ENCODE measurements around the gene CNOT1. TPM values are rescaled to one million over a fixed set of nuclear protein-coding genes. Genes with fewer than 3 reads are reported as not detected.

CNOT1 gene
- polyA plus RNA-seq, 1 donor (not counting 4 experiments of a cell fraction or from before 2014, with no cell fraction given): 163 TPM

DNA sequence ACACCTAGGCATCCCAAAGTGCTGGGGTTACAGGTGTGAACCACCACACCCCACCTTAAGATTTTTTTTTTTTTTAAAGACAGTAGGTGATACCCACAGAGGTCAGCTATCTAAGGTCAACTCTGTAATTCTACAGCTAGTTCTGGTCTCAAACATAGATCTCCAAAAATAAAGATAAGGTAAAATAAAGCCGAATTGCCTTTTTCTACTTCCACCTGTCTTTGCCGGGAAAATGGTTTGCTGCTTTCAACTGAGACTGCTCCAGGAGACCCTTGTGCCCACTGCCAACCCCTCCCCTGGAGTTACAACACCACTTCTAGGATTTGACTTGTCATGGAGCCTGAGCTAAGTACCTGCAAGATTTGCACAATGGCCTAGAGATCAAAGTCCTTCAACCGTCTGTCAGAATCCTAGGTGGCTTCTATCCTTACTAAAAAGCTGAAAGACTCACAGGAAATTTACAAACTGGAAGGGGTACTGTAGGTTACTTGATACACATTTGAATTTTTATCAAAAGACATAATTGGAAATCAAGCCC, 4.7 kb upstream of the CNOT1 start:
- no peak overlapping the region for H2AFZ ChIP-seq (ENCODE audit: control insufficient read depth, low read length)
- no peak overlapping the region for H3K27ac ChIP-seq (ENCODE audit: control insufficient read depth, insufficient read depth, low read length)
- no peaks in the 10 kb centered on the region for H3K9me3 ChIP-seq (ENCODE audit: control insufficient read depth, low read depth, low read length)
- H3K36me3 ChIP-seq (ENCODE audit: control insufficient read depth in 2 of 2, extremely low read depth in 1 of 2, insufficient read depth in 2 of 2, low read length in 2 of 2): no peaks in the 10 kb centered on the region
- TF ChIP-seq, protein P1, sequence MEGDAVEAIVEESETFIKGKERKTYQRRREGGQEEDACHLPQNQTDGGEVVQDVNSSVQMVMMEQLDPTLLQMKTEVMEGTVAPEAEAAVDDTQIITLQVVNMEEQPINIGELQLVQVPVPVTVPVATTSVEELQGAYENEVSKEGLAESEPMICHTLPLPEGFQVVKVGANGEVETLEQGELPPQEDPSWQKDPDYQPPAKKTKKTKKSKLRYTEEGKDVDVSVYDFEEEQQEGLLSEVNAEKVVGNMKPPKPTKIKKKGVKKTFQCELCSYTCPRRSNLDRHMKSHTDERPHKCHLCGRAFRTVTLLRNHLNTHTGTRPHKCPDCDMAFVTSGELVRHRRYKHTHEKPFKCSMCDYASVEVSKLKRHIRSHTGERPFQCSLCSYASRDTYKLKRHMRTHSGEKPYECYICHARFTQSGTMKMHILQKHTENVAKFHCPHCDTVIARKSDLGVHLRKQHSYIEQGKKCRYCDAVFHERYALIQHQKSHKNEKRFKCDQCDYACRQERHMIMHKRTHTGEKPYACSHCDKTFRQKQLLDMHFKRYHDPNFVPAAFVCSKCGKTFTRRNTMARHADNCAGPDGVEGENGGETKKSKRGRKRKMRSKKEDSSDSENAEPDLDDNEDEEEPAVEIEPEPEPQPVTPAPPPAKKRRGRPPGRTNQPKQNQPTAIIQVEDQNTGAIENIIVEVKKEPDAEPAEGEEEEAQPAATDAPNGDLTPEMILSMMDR (optimal IDR thresholded peaks at IDR 0.05 in 1 of 3, IDR thresholded peaks at IDR 0.05 in 1 of 3, conservative IDR thresholded peaks at IDR 0.05 in 1 of 3; ENCODE audit: extremely low read depth in 1 of 3, insufficient read depth in 2 of 3, low read length in 3 of 3): no peak
- TF ChIP-seq EZH2 (IDR thresholded peaks at IDR 0.05; ENCODE audit: low read length): no peak
- dilution Hi-C loops (cut with MboI; ENCODE audit: extremely low pct_ligation_motif_present, low sequenced_read_pairs): no loop called here
- H3K9me1 ChIP-seq (ENCODE audit: control insufficient read depth, extremely low read depth, insufficient read depth, low read length): no peaks in the 10 kb centered on the region
- no peak overlapping the region for H3K4me2 ChIP-seq (ENCODE audit: control insufficient read depth, extremely low read depth, insufficient read depth, low read depth, low read length)
- no peak overlapping the region for H3K4me3 ChIP-seq (ENCODE audit: control insufficient read depth in 2 of 3, extremely low read depth in 1 of 3, insufficient read depth in 2 of 3, low read depth in 1 of 3, low read length in 3 of 3)
- no peaks in the 10 kb centered on the region for H3K27me3 ChIP-seq (ENCODE audit: control insufficient read depth, extremely low read depth, insufficient read depth, low read length)
- H4K20me1 ChIP-seq (ENCODE audit: control insufficient read depth, extremely low read depth, insufficient read depth, low read length): no peaks in the 10 kb centered on the region
- FAIRE-seq (no peak), DNase-seq (ENCODE audit: low read depth, low spot score) (no peak)
- H3K79me2 ChIP-seq (ENCODE audit: control insufficient read depth, insufficient read depth, low read length): peaks cover 3% of the 10 kb centered on the region
- H3K9ac ChIP-seq (ENCODE audit: control insufficient read depth, extremely low read depth, insufficient read depth, low read length): no peak overlapping the region
- H3K4me1 ChIP-seq (ENCODE audit: control insufficient read depth, extremely low read depth, insufficient read depth, low read length): peaks cover 9% of the 10 kb centered on the region

DNA sequence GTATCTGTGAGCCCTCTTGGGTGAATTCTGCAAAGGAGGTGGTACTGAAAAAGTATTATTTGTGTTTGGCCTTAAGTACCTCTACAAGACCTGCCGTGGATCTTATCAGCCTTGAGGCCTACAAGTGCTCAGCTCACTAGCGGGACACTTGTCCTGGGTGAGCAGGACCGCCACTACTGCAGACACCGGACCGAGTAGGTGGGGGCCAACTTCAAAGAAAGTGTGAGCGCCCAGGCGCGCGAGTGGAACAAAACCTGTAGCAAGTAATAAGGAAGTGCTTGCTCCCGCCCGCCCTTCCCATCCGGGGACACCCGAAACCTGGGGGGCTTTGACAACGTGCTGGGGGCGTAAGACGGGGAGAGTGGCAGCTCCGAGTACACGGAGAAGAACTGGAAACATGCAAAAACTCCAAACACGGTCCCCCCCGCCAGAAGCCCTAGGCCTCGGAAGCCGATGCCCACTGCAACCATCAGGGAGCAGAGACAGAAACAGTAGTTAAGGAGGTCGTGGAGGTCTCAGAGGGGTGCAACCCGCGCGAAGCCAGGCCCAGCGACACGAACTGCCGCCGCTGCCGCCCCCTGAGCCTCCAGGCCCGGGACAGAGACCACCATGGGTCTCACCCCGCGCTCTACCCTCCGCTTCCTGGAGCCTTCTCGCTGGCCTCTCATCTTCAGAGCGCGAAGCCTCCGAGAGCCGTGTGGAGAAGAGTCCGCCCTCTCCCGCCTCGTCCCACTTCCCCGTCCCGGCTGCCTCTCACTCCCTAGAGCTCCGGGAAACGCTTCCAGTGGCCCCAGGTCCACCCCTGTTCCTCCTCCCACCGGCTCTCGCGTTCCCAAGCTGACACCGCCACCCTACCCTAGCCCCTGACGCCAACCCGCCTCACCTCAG, 537 bp downstream of the CNOT1 start:
- Histone ChIP-seq H3K9me3 (ENCODE audit: control insufficient read depth, low read depth, low read length) (no peaks in the 10 kb centered on the region), H3K9ac (ENCODE audit: control insufficient read depth, extremely low read depth, insufficient read depth, low read length) (peak overlapping the region; percentile 100), H3K27ac (ENCODE audit: control insufficient read depth, insufficient read depth, low read length) (peak overlapping the region; percentile 100), H3K79me2 (ENCODE audit: control insufficient read depth, insufficient read depth, low read length) (peaks cover 56% of the 10 kb centered on the region), H3K27me3 (ENCODE audit: control insufficient read depth, extremely low read depth, insufficient read depth, low read length) (no peaks in the 10 kb centered on the region), H3K36me3 (ENCODE audit: control insufficient read depth in 2 of 2, extremely low read depth in 1 of 2, insufficient read depth in 2 of 2, low read length in 2 of 2) (peaks cover 3 to 7% of the 10 kb centered on the region in 2 experiments), H3K4me1 (ENCODE audit: control insufficient read depth, extremely low read depth, insufficient read depth, low read length) (peaks cover 9% of the 10 kb centered on the region), H3K4me3 (ENCODE audit: control insufficient read depth in 2 of 3, extremely low read depth in 1 of 3, insufficient read depth in 2 of 3, low read depth in 1 of 3, low read length in 3 of 3) (peak overlapping the region; percentile 86 to 98 (median 93)), H2AFZ (ENCODE audit: control insufficient read depth, low read length) (peak overlapping the region; percentile 93), H3K9me1 (ENCODE audit: control insufficient read depth, extremely low read depth, insufficient read depth, low read length) (no peaks in the 10 kb centered on the region), H3K4me2 (ENCODE audit: control insufficient read depth, extremely low read depth, insufficient read depth, low read depth, low read length) (peak overlapping the region; percentile 82), H4K20me1 (ENCODE audit: control insufficient read depth, extremely low read depth, insufficient read depth, low read length) (no peaks in the 10 kb centered on the region)
- DNase-seq (ENCODE audit: low read depth, low spot score): no peak
- TF ChIP-seq EZH2 (IDR thresholded peaks at IDR 0.05; ENCODE audit: low read length): no peak
- TF ChIP-seq, protein P1 (optimal IDR thresholded peaks at IDR 0.05 in 1 of 3, IDR thresholded peaks at IDR 0.05 in 1 of 3, conservative IDR thresholded peaks at IDR 0.05 in 1 of 3; ENCODE audit: extremely low read depth in 1 of 3, insufficient read depth in 2 of 3, low read length in 3 of 3): no peak
- dilution Hi-C loops (cut with MboI; ENCODE audit: extremely low pct_ligation_motif_present, low sequenced_read_pairs): no loop called here
- FAIRE-seq: no peak

Measured in keratinocyte (primary cell).